GM12878 (cell line): ENCODE results near the gene MITD1. TPM values are rescaled to one million over a fixed set of nuclear protein-coding genes. Genes with fewer than 3 reads are reported as not detected.

Source experiments
- ASH2L ChIP-seq: fragments of 300-600, 200-600 bp; sonication (generic); IDR thresholded peaks from 2 replicates; pipeline ENCODE4 v1.6.1; 2017; ENCODE audit warnings: low read depth, mild to moderate bottlenecking, borderline replicate concordance
- BHLHE40 ChIP-seq, 2 experiments: fragments of 450-650 bp in 1 of 2; IDR thresholded peaks; 2 replicates each; pipeline ENCODE4 v1.6.1; 2011 to 2017; ENCODE audit warnings: low read depth in 2 of 2, borderline replicate concordance in 1 of 2, improper control_type of control experiment in 1 of 2, low read length in 1 of 2, mild to moderate bottlenecking in 1 of 2
- CEBPZ ChIP-seq: fragments of 150-350 bp; IDR thresholded peaks from 2 replicates; pipeline ENCODE4 v1.6.1; 2016; ENCODE audit warnings: low read depth, low read length
- CREB1 ChIP-seq: IDR thresholded peaks from 2 replicates; pipeline ENCODE4 v1.6.1; 2012; ENCODE audit warnings: low read depth, mild to moderate bottlenecking, inconsistent platforms
- HSF1 ChIP-seq: fragments of 150-350 bp; IDR thresholded peaks from 2 replicates; pipeline ENCODE4 v1.6.1; 2014; ENCODE audit warnings: mild to moderate bottlenecking, low read depth, low read length
- IKZF2 ChIP-seq, 2 experiments: fragments of 450-650 bp; IDR thresholded peaks; 2 replicates each; pipeline ENCODE4 v1.6.1; 2017; ENCODE audit warnings: mild to moderate bottlenecking in 2 of 2, moderate library complexity in 2 of 2
- IRF4 ChIP-seq: IDR thresholded peaks from 2 replicates; pipeline ENCODE4 v1.6.1; 2011; ENCODE audit warnings: low read depth, low read length
- NFIC ChIP-seq: IDR thresholded peaks from 2 replicates; pipeline ENCODE4 v1.6.1; 2012; ENCODE audit warnings: low read depth, mild to moderate bottlenecking, inconsistent platforms, low read length, moderate library complexity
- NR2C1 ChIP-seq: fragments of 450-650 bp; IDR thresholded peaks from 2 replicates; pipeline ENCODE4 v1.6.1; 2017; ENCODE audit warnings: antibody characterized with exemption, mild to moderate bottlenecking, moderate library complexity
- NR2F1 ChIP-seq: fragments of 450-650 bp; conservative IDR thresholded peaks from 2 replicates; pipeline ENCODE4 v1.6.1; 2017; ENCODE audit warnings: mild to moderate bottlenecking
- POLR2A ChIP-seq: IDR thresholded peaks from 2 replicates; pipeline ENCODE4 v1.6.1; 2011; ENCODE audit warnings: low read depth, mild to moderate bottlenecking, low read length
- RAD51 ChIP-seq: fragments of 450-650 bp; IDR thresholded peaks from 2 replicates; pipeline ENCODE4 v1.6.1; 2016; ENCODE audit warnings: moderate library complexity, mild to moderate bottlenecking, inconsistent platforms
- SKIL ChIP-seq: fragments of 450-650 bp; IDR thresholded peaks from 2 replicates; pipeline ENCODE4 v1.6.1; 2017; ENCODE audit warnings: mild to moderate bottlenecking, low read depth, inconsistent platforms; ENCODE audit not compliant: poor library complexity, severe bottlenecking
- SMARCA5 ChIP-seq: fragments of 450-650 bp; IDR thresholded peaks from 2 replicates; pipeline ENCODE4 v1.6.1; 2017; ENCODE audit warnings: mild to moderate bottlenecking
- SMC3 ChIP-seq: IDR thresholded peaks from 2 replicates; pipeline ENCODE4 v1.6.1; 2011; ENCODE audit warnings: low read length, improper control_type of control experiment, borderline replicate concordance
- SP1 ChIP-seq: IDR thresholded peaks from one replicate; pipeline ENCODE4 v1.6.1; 2011; ENCODE audit warnings: low read depth, low read length
- STAT1 ChIP-seq: fragments of 450-650 bp; conservative IDR thresholded peaks from 2 replicates; pipeline ENCODE4 v1.6.1; 2014; ENCODE audit warnings: antibody characterized with exemption, mild to moderate bottlenecking
- YY1 ChIP-seq: IDR thresholded peaks from 2 replicates; pipeline ENCODE4 v1.6.1; 2011; ENCODE audit warnings: low read depth, mild to moderate bottlenecking, low read length
- ZSCAN29 ChIP-seq: fragments of 450-650 bp; IDR thresholded peaks from 2 replicates; pipeline ENCODE4 v1.6.1; 2017; ENCODE audit warnings: mild to moderate bottlenecking, moderate library complexity
- polyA plus RNA-seq, 11 experiments: library from polyadenylated mRNA; depleted of rRNA in 4 of 11; unstranded in 6 of 11; stranded (reverse) in 5 of 11; fragments of >200 nt; fragmentation: Nextera tagmentation in 4 of 11; fragmentation: Illumina TruSeq in 1 of 11; extraction: Ambion mirVana in 4 of 11; extraction: Trizol in 1 of 11; gene quantifications; 1 replicate in 1 of 11; 2 replicates in 10 of 11; pipeline versions ENCODE4 v1.2.1 to v1.2.3, GENCODE V29; 2011 to 2016; ENCODE audit warnings: inconsistent platforms in 2 of 11, missing spikeins in 2 of 11, low read depth in 1 of 11
- total RNA-seq, 4 experiments: library from RNA; depleted of rRNA in 3 of 4; stranded (reverse); fragments of >200 nt in 3 of 4; fragmentation: Illumina TruSeq in 1 of 4; extraction: Trizol in 1 of 4; gene quantifications; 2 replicates each; pipeline versions ENCODE4 v1.2.1 to v1.2.3, GENCODE V29; 2013 to 2021
- TF ChIP-seq, protein P1 (sequence below): fragments of 450-650 bp; IDR thresholded peaks from 2 replicates; pipeline ENCODE4 v1.6.1; 2018; ENCODE audit warnings: mild to moderate bottlenecking, low read depth, moderate library complexity; ENCODE audit not compliant: partially characterized antibody

The MITD1 gene
- total and polyA plus RNA-seq, 10 of the 15 experiments (the other 5 are each of a cell fraction or from before 2014, with no cell fraction given) = 33.0 to 116 (median 63.5) TPM

DNA sequence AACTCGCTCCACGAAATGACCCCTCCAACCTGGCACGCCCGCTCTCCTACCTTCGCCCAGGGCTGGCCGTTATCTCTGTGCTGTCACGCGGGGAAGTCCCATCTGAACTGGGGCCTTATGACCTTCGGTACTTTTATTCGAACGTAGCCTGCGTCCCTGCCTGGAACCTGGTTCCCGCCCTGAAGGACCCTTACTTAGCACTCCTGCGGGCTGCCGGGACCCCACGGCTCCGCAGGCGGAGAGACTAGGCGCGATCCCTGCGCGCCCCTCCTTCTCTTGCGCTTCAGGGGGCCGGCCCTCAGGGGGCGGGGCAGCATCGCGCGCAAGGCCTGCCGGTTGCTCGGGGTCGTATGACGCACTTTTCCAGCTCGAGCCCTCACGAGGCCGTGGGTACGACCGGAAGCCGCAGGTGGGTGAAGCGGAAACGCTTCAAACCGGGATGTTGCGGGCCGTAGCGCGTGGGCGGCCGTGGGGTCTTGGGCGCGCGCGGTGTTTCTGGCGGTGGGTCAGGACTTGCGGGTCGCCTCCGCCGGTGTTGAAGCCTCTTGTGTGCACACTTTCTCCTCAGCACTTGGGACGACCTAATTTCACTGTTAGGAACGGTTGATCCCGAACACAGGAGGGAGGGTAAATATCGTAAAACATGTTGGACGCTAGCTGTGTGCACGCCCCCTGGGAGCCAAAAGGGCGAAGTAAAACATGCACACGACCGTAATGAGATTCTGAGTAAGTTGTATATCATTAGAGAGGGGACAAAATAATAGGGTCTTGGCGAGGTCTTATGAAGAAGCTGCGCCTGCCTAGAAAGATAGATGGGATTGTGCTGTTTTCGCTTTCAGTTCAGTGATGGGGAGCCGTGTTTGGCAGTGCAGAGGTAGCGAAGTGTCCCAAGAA lies 26.0 kb downstream of the MITD1 start, which contains the start of the genes LIPT1 and TSGA10 (continued):
- no peak for TF ChIP-seq RAD51
- peak; percentile 80 for TF ChIP-seq NR2C1
- TF ChIP-seq IKZF2 (IDR thresholded peaks at IDR 0.05) = peak; percentile 94 to 96
- no peak for TF ChIP-seq STAT1
- peak; percentile 88 for TF ChIP-seq NR2F1
- TF ChIP-seq ASH2L = no peak
- TF ChIP-seq, protein P1, sequence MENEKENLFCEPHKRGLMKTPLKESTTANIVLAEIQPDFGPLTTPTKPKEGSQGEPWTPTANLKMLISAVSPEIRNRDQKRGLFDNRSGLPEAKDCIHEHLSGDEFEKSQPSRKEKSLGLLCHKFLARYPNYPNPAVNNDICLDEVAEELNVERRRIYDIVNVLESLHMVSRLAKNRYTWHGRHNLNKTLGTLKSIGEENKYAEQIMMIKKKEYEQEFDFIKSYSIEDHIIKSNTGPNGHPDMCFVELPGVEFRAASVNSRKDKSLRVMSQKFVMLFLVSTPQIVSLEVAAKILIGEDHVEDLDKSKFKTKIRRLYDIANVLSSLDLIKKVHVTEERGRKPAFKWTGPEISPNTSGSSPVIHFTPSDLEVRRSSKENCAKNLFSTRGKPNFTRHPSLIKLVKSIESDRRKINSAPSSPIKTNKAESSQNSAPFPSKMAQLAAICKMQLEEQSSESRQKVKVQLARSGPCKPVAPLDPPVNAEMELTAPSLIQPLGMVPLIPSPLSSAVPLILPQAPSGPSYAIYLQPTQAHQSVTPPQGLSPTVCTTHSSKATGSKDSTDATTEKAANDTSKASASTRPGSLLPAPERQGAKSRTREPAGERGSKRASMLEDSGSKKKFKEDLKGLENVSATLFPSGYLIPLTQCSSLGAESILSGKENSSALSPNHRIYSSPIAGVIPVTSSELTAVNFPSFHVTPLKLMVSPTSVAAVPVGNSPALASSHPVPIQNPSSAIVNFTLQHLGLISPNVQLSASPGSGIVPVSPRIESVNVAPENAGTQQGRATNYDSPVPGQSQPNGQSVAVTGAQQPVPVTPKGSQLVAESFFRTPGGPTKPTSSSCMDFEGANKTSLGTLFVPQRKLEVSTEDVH = peak; percentile 38
- no peak for TF ChIP-seq CEBPZ
- peak; percentile 97 for TF ChIP-seq POLR2A
- peak; percentile 61; the same call in 1 of the 2 replicates for TF ChIP-seq NFIC
- TF ChIP-seq SP1 = peak; percentile 54
- peak; percentile 84 for TF ChIP-seq CREB1
- peak; percentile 11; the same call in 1 of the 2 replicates for TF ChIP-seq IRF4
- TF ChIP-seq SMC3 = peak; percentile 1; the same call in 1 of the 2 replicates
- peak; percentile 90 to 97 for TF ChIP-seq BHLHE40 (IDR thresholded peaks at IDR 0.05; ENCODE audit: borderline replicate concordance in 1 of 2, low read depth in 2 of 2, low read length in 1 of 2)
- TF ChIP-seq SKIL = no peak
- TF ChIP-seq SMARCA5 = peak; percentile 48; the same call in 1 of the 2 replicates
- no peak for TF ChIP-seq HSF1
- TF ChIP-seq ZSCAN29 = peak; percentile 72; the same call in 1 of the 2 replicates
- TF ChIP-seq YY1 = peak; percentile 41
